BJ (cell line): Measurements from ENCODE around the gene OPRL1. TPM values are rescaled to one million over a fixed set of nuclear protein-coding genes. Genes with fewer than 3 reads are reported as not detected.

Experiments
- CTCF ChIA-PET: fragments of 350-600 bp; formaldehyde crosslinking; extraction: SDS; loops from one replicate; lab custom pipeline; 2021; ENCODE audit warnings: antibody characterized with exemption, inconsistent platforms; lab: Yijun Ruan, JAX
- POLR2A ChIA-PET: fragments of 300-600 bp; sonication (Branson Sonifier 250); formaldehyde crosslinking; extraction: SDS; loops from one replicate; lab custom pipeline; 2021; ENCODE audit warnings: antibody characterized with exemption; lab: Charles Lee
- DNase-seq: peaks from one replicate; pipeline ENCODE4 v3.0.0-alpha.2; 2011; ENCODE audit warnings: low read depth
- H3K27me3 ChIP-seq: 2 replicates; pipeline ENCODE4 v1.6.0; 2011; ENCODE audit warnings: low read length; ENCODE audit not compliant: control insufficient read depth, insufficient read depth
- H3K36me3 ChIP-seq: 2 replicates; pipeline ENCODE4 v1.5.1; 2011; ENCODE audit warnings: low read length; ENCODE audit not compliant: control insufficient read depth, insufficient read depth
- H3K4me3 ChIP-seq: 2 replicates; pipeline ENCODE4 v1.5.1; 2011; ENCODE audit warnings: low read depth, mild to moderate bottlenecking, control low read depth, low read length
- CTCF ChIP-seq: IDR thresholded peaks from 2 replicates; pipeline ENCODE4 v1.5.1; 2011; ENCODE audit warnings: low read depth, mild to moderate bottlenecking, control low read depth, inconsistent platforms, low read length, moderate library complexity; ENCODE audit not compliant: insufficient read depth
- polyA minus RNA-seq: library from RNA; depleted of rRNA, polyadenylated mRNA; stranded (reverse); fragments of >200 nt; gene quantifications from 2 replicates; pipeline ENCODE4 v1.2.3, GENCODE V29; 2011; rRNA and poly(A)+ RNA removed
- polyA plus RNA-seq: library from polyadenylated mRNA; depleted of rRNA; stranded (reverse); fragments of >200 nt; gene quantifications from 2 replicates; pipeline ENCODE4 v1.2.3, GENCODE V29; 2011; rRNA removed

The OPRL1 gene
- polyA plus RNA-seq (0.66 and 0.97 TPM in 2 replicates), polyA minus RNA-seq (0.77 and 1.3 TPM in 2 replicates)

DNA sequence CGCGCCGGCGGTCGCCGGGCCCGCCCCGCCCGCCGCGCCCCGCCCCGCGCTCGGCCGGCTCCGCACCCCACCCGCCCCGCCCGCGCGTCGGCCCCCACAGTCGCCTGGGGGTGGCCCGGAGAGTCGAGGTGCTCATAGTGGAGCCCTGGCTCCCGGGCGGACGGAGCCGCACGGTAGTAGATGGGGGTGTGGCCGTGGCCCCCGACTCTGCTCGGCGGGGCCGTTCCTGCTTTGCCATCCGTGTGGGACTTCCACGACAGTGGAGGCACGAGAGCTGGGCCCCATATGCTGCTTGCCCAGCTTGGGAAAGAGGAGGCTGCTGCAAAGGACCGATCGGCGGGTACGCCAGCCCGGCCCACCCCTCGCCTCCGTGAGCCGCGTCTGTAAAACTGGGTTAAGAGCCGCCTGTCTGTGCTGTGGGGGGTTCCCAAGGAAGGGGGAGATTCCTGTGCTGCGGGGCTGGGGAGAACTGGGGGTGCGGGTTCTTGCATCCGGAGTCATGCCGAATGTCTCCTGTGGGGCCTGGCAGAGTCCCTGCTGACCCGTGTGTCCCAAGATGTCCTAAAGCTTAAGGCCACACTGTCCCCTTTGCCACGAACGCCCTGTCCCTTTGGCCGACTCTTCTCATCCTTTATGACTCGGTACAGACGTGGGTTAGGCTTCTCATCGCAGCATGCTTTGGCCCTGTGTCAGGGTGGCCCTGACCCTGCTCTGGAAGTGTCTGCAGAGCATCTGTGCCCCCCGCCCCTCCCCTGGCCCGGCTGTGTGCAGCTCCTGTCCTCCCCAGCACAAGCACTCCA lies at the start of gene OPRL1:
Gene OPRL1 (plus strand): TSS at position 70 of the 800 bp plus-strand sequence. CDS start 12,639 bp downstream, outside the sequence.
- peaks cover 12% of the 10 kb centered on the region for H3K27me3 ChIP-seq
- ChIA-PET CTCF (interaction anchor here (0.9 to 6.4 kb wide), 3 partner anchors 11 to 40 kb away, joined by 3 to 49 read pairs (median 31); partner anchors contain the start of gene TCEA2), POLR2A (no interaction called here)
- TF ChIP-seq CTCF, result no peak
- no peaks in the 10 kb centered on the region; the same call in 1 of the 2 replicates for H3K36me3 ChIP-seq
- peak within 1 kb of the TSS; percentile 65 for H3K4me3 ChIP-seq
- DNase-seq, result no peak

GRCh38 chr20:64030371-64031134 lies 49.3 kb upstream of the OPRL1 start:
- ChIA-PET CTCF (interaction anchor here (0.7 kb wide), 1 partner anchor 9 kb away, joined by 5 read pairs; no protein-coding TSS in a partner anchor), POLR2A (no interaction called here)
- Histone ChIP-seq H3K27me3 (no peaks in the 10 kb centered on the region), H3K4me3 (no peak overlapping the region), H3K36me3 (peaks cover 41% of the 10 kb centered on the region)
- DNase-seq, result no peak
- no peak for TF ChIP-seq CTCF

- no peaks in the 10 kb centered on the region for H3K27me3 ChIP-seq
- no peak for DNase-seq
- H3K36me3 ChIP-seq, result peaks cover 35% of the 10 kb centered on the region
- no peak for TF ChIP-seq CTCF
- no peak overlapping the region for H3K4me3 ChIP-seq
- ChIA-PET CTCF (no interaction called here), POLR2A (no interaction called here)
Observed at GRCh38 chr20:64031822-64032314, 48.0 kb upstream of the OPRL1 start.

DNA sequence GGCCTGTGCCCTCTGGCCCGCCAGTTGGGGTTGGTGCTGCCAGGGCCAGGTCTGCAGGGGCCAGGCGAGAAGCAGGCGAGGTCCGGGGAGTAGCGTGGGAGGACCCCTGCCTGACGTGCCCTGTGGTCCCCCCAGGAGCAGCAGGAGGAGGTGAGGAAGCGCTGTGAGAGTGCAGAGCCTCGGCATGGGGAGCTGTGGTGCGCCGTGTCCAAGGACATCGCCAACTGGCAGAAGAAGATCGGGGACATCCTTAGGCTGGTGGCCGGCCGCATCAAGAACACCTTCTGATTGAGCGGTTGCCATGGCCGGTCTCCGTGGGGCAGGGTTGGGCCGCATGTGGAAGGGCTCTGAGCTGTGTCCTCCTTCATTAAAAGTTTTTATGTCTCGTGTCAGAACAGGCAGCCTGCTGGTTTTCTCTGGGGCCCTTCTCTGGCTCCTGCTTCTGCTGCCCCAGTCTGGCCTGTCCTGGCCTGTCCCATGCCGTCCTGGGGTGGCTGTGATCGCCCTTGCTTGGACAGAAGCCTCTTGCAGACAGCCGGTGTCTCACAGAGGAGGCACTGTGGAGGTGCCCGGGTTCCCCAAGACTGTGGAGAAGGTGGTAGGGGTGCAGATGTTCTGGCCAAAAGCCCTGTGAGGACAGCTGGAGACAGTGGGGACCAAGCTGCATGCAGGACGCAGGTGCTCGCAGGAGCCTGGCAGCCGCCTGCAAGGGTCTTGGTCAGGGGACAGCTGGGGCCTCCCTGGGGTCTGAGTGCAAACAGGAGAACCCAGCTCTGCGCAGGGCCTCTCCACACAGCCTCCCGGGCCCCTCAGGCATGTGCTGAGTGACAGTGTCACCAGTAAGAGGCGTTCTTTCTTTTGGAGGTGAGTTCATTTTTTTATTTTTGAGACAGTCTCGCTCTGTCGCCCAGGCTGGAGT lies 46.9 kb upstream of the OPRL1 start:
- CTCF ChIA-PET, result interaction anchor here (0.7 to 1.6 kb wide), 2 partner anchors 25 to 495 kb away, joined by 3 to 4 read pairs; partner anchors contain the start of gene PTK6
- no peak for TF ChIP-seq CTCF

More for the DNA sequence above, 46.9 kb upstream of the OPRL1 start:
- POLR2A ChIA-PET, result no interaction called here
- Histone ChIP-seq H3K4me3 (no peak overlapping the region), H3K27me3 (0 out of 2 replicates have a peak, but pooled peaks cover 2% of the 10 kb centered on the region), H3K36me3 (peaks cover 25% of the 10 kb centered on the region)
- DNase-seq, result no peak
